Stimulated activated CD8-positive, alpha-beta memory T cell treated with anti-CD3 and anti-CD28 coated beads, Interleukin-12 subunit alpha, Interleukin-12 subunit beta, amount 100 ng/mL, for 1 hour (primary cell): ENCODE measurements around the gene ANKRD33B.
"Not testable (repeated sequence)": the region's sequence is repeated elsewhere in the genome, so short reads cannot be mapped to it uniquely, and the experiment has no call there.

Source experiments
- DNase-seq: peaks from one replicate; pipeline ENCODE4 v3.0.0-alpha.2; 2020; ENCODE audit warnings: low read depth

The ANKRD33B gene

GRCh38 chr5:10619649-10620048, 55.8 kb downstream of the ANKRD33B start:
- no peak for DNase-seq

GRCh38 chr5:10620346-10620745, 56.5 kb downstream of the ANKRD33B start:
- DNase-seq: no peak

GRCh38 chr5:10621832-10622231, 58.0 kb downstream of the ANKRD33B start:
- DNase-seq: no peak

- DNase-seq: no peak
Measured at GRCh38 chr5:10622810-10623209, 58.9 kb downstream of the ANKRD33B start.

GRCh38 chr5:10623305-10623910, 59.5 kb downstream of the ANKRD33B start:
- no peak for DNase-seq

- DNase-seq: no peak
Measured at GRCh38 chr5:10624206-10624605, 60.3 kb downstream of the ANKRD33B start.

- no peak for DNase-seq
Measured at GRCh38 chr5:10624679-10625078, 60.8 kb downstream of the ANKRD33B start.

GRCh38 chr5:10625700-10626472, 62.0 kb downstream of the ANKRD33B start:
- no peak for DNase-seq

GRCh38 chr5:10626473-10627013, 62.7 kb downstream of the ANKRD33B start:
- no peak for DNase-seq

- DNase-seq: no peak
Measured at GRCh38 chr5:10627160-10627701, 63.4 kb downstream of the ANKRD33B start.

GRCh38 chr5:10628601-10629000, 64.7 kb downstream of the ANKRD33B start:
- no peak for DNase-seq

GRCh38 chr5:10629682-10630081, 65.8 kb downstream of the ANKRD33B start:
- no peak for DNase-seq

GRCh38 chr5:10630126-10630525, 66.3 kb downstream of the ANKRD33B start:
- no peak for DNase-seq

- not testable (repeated sequence) for DNase-seq
Measured at GRCh38 chr5:10630744-10631143, 66.9 kb downstream of the ANKRD33B start.

GRCh38 chr5:10631316-10631996, 67.6 kb downstream of the ANKRD33B start:
- DNase-seq: no peak

GRCh38 chr5:10632110-10632761, 68.4 kb downstream of the ANKRD33B start:
- no peak for DNase-seq

- DNase-seq: peak; percentile 32
Measured at GRCh38 chr5:10633271-10634049, 69.6 kb downstream of the ANKRD33B start.

GRCh38 chr5:10634050-10634449, 70.2 kb downstream of the ANKRD33B start:
- no peak for DNase-seq

GRCh38 chr5:10634562-10634961, 70.7 kb downstream of the ANKRD33B start:
- DNase-seq: no peak

- DNase-seq: peak; percentile 56
Measured at GRCh38 chr5:10635257-10635866, 71.5 kb downstream of the ANKRD33B start.

GRCh38 chr5:10635867-10636350, 72.0 kb downstream of the ANKRD33B start:
- no peak for DNase-seq
